Body of pancreas (tissue), 4 donors: Measurements from ENCODE around the gene ZNF689. TPM values are rescaled to one million over a fixed set of nuclear protein-coding genes. Genes with fewer than 3 reads are reported as not detected.

Source experiments
- ATAC-seq: fragments of 150-250 bp; one replicate; pipeline ENCODE4 v1.9.1; 2016
- DNase-seq, 4 donors: peaks; one replicate each; pipeline ENCODE4 v3.0.0-alpha.2; 2019
- H3K27ac ChIP-seq, 4 donors: fragments of 200-600 bp; sonication (generic); 1 replicate in 3 of 4; 2 replicates in 1 of 4; pipeline versions ENCODE4 v1.5.1 to v1.6.1; 2016 to 2019; ENCODE audit warnings: mild to moderate bottlenecking in 1 of 4, mixed read lengths in 1 of 4, moderate library complexity in 1 of 4
- H3K27me3 ChIP-seq, 2 donors: fragments of 200-600 bp; sonication (generic); one replicate each; pipeline ENCODE4 v1.6.0; 2016; ENCODE audit warnings: mild to moderate bottlenecking in 1 of 2
- H3K36me3 ChIP-seq, 2 donors: fragments of 200-600 bp; sonication (generic); replicated peaks in 1 of 2; 2 replicates each; pipeline ENCODE4 v1.5.1; 2016; ENCODE audit warnings: low read depth in 2 of 2; ENCODE audit not compliant: insufficient read depth in 1 of 2
- H3K4me1 ChIP-seq: fragments of 200-600 bp; sonication (generic); one replicate; pipeline ENCODE4 v1.6.0; 2016
- H3K4me3 ChIP-seq, 2 donors: fragments of 200-600 bp; sonication (generic); 1 replicate in 1 of 2; 2 replicates in 1 of 2; pipeline ENCODE4 v1.5.1; 2016 to 2019
- H3K9me3 ChIP-seq, 3 donors: fragments of 200-600 bp; sonication (generic); 1 replicate in 2 of 3; 2 replicates in 1 of 3; pipeline ENCODE4 v1.5.1; 2016
- CTCF ChIP-seq, 7 experiments: fragments of 450-650 bp in 4 of 7; fragments of 200-600 bp in 3 of 7; sonication (generic) in 3 of 7; IDR thresholded peaks; one replicate each; pipeline ENCODE4 v1.5.1; 2016 to 2019; ENCODE audit warnings: antibody characterized with exemption in 7 of 7
- POLR2A ChIP-seq, 3 donors: fragments of 450-650 bp; IDR thresholded peaks; one replicate each; pipeline ENCODE4 v1.6.1; 2016; ENCODE audit warnings: antibody characterized with exemption in 3 of 3, mild to moderate bottlenecking in 2 of 3
- WGBS, 2 donors: methylation state at CpG; one replicate each; pipeline ENCODE4 v1.1.5; 2017; 5-methylcytosine and 5-hydroxymethylcytosine counted together
- intact Hi-C: fragments of 100-400 bp; cut with DNase I; formaldehyde crosslinking; loops from one replicate; pipeline ENCODE4 v1.15.1; 2023
- small RNA-seq: library from RNA; depleted of rRNA; stranded (forward); fragments of <200 nt; gene quantifications from one replicate; pipeline ENCODE3, GENCODE V24; 2016
- total RNA-seq, 2 donors: library from RNA; depleted of rRNA; stranded (reverse); fragments of >200 nt; gene quantifications; one replicate each; pipeline ENCODE4 v1.1.0, GENCODE V29; 2016

The ZNF689 gene
- total RNA-seq, 2 donors from 2014 or later: 4.6 to 7.0 TPM

GRCh38 chr16:30555315-30556124 is 54.7 kb downstream of the ZNF689 start:
- H3K4me3 ChIP-seq: no peak overlapping the region
- 94 to 96% methylated on average over 15 to 61 of the region's 69 CpGs for WGBS, 2 donors

GRCh38 chr16:30554557-30555314 is 55.5 kb downstream of the ZNF689 start:
- DNase-seq (no peak), ATAC-seq (no peak)
- WGBS, 2 donors: 89 to 92% methylated on average over 3 to 18 of the region's 18 CpGs
- peaks cover 22% of the 10 kb centered on the region for H3K4me1 ChIP-seq
- no peak for TF ChIP-seq CTCF (IDR thresholded peaks at IDR 0.05)
- intact Hi-C loops: no loop called here
- H3K36me3 ChIP-seq: peaks cover 0 to 2% of the 10 kb centered on the region in 2 donors
- no peak overlapping the region for H3K4me3 ChIP-seq
- H3K27me3 ChIP-seq: no peaks in the 10 kb centered on the region
- H3K9me3 ChIP-seq: no peaks in the 10 kb centered on the region
- no peak overlapping the region for H3K27ac ChIP-seq

More at GRCh38 chr16:30555315-30556124, 54.7 kb downstream of the ZNF689 start:
- TF ChIP-seq CTCF (IDR thresholded peaks at IDR 0.05) (no peak), POLR2A (IDR thresholded peaks at IDR 0.05) (no peak)
- Histone ChIP-seq H3K9me3 (no peaks in the 10 kb centered on the region), H3K27ac (no peak overlapping the region), H3K4me1 (peaks cover 22% of the 10 kb centered on the region), H3K27me3 (no peaks in the 10 kb centered on the region), H3K36me3 (peaks cover 0 to 2% of the 10 kb centered on the region in 2 donors)
- intact Hi-C loops: no loop called here
- DNase-seq (no peak), ATAC-seq (no peak)

GRCh38 chr16:30553393-30553899 is 56.7 kb downstream of the ZNF689 start:
- intact Hi-C loops: no loop called here
- 92 to 100% methylated on average over 2 of the region's 2 CpGs for WGBS, 2 donors
- DNase-seq: no peak
- Histone ChIP-seq H3K9me3 (no peaks in the 10 kb centered on the region), H3K4me1 (peaks cover 17% of the 10 kb centered on the region), H3K27me3 (no peaks in the 10 kb centered on the region), H3K4me3 (no peak overlapping the region), H3K27ac (no peak overlapping the region), H3K36me3 (peaks cover 0 to 2% of the 10 kb centered on the region in 2 donors)
- ATAC-seq: no peak
- TF ChIP-seq CTCF (IDR thresholded peaks at IDR 0.05): no peak

- ATAC-seq (no peak), DNase-seq (no peak)
- H3K9me3 ChIP-seq: no peaks in the 10 kb centered on the region
- no peaks in the 10 kb centered on the region for H3K27me3 ChIP-seq
- no peak overlapping the region for H3K27ac ChIP-seq
- TF ChIP-seq POLR2A (IDR thresholded peaks at IDR 0.05): no peak
- no peak for TF ChIP-seq CTCF (IDR thresholded peaks at IDR 0.05)
- intact Hi-C loops: no loop called here
- peaks cover 0 to 2% of the 10 kb centered on the region in 2 donors for H3K36me3 ChIP-seq
- 89 to 90% methylated on average over 2 to 4 of the region's 4 CpGs for WGBS, 2 donors
- no peak overlapping the region for H3K4me3 ChIP-seq
- peaks cover 17% of the 10 kb centered on the region for H3K4me1 ChIP-seq
These were observed 57.2 kb downstream of the ZNF689 start for GRCh38 chr16:30552956-30553355.

Small RNAs within 50 kb of the gene (small RNA-seq; reads per million reads assigned to genes)
- gene AC093249.1 (not detected), gene AC093249.4 (not detected)

Other genes with a start within 250 kb of the ZNF689 start
- 10 to 100 TPM; 17.9 to 22.1 TPM for gene TBC1D10B, start 239.9 kb downstream of the ZNF689 start, total RNA-seq
- not detected for gene MYL11, start 235.6 kb downstream of the ZNF689 start, total RNA-seq
- gene SEPTIN1, start 227.8 kb downstream of the ZNF689 start, total RNA-seq: under 1 TPM; 0.26 to 0.33 TPM
- 10 to 100 TPM in 1 of 2 donors, 1 to 10 TPM in 1; 9.3 to 12.2 TPM for gene ZNF48, start 215.0 kb downstream of the ZNF689 start, total RNA-seq
- 10 to 100 TPM; 16.6 to 18.8 TPM for gene ZNF771, start 202.8 kb downstream of the ZNF689 start, total RNA-seq
- 10 to 100 TPM in 1 of 2 donors, 1 to 10 TPM in 1; 3.3 to 15.0 TPM for gene DCTPP1, start 180.4 kb downstream of the ZNF689 start, total RNA-seq
- gene SEPHS2, start 164.5 kb downstream of the ZNF689 start, total RNA-seq: 10 to 100 TPM; 28.0 to 29.6 TPM
- 1 to 10 TPM; 1.3 to 9.2 TPM for gene ITGAL, start 137.6 kb downstream of the ZNF689 start, total RNA-seq
- 10 to 100 TPM; 17.8 to 24.1 TPM for gene ZNF768, start 83.8 kb downstream of the ZNF689 start, total RNA-seq
- gene ZNF747, start 75.5 kb downstream of the ZNF689 start, total RNA-seq: 10 to 100 TPM; 10.2 to 11.4 TPM
- 10 to 100 TPM in 1 of 2 donors, 1 to 10 TPM in 1; 8.3 to 23.7 TPM for gene ZNF764, start 52.0 kb downstream of the ZNF689 start, total RNA-seq
- gene ZNF688, start 38.7 kb downstream of the ZNF689 start, total RNA-seq: 10 to 100 TPM; 19.2 to 27.4 TPM
- 10 to 100 TPM; 10.9 to 16.1 TPM for gene ZNF785, start 24.7 kb downstream of the ZNF689 start, total RNA-seq
- 10 to 100 TPM; 20.5 to 65.6 TPM for gene PRR14, start 40.6 kb upstream of the ZNF689 start, total RNA-seq
- 10 to 100 TPM; 20.8 to 76.8 TPM for gene FBRS, start 48.0 kb upstream of the ZNF689 start, total RNA-seq
- 10 to 100 TPM; 27.5 to 30.0 TPM for gene SRCAP, start 88.8 kb upstream of the ZNF689 start, total RNA-seq
- 10 to 100 TPM; 17.6 to 24.7 TPM for gene PHKG2, start 138.0 kb upstream of the ZNF689 start, total RNA-seq
- gene CFAP119, start 151.7 kb upstream of the ZNF689 start, total RNA-seq: 10 to 100 TPM in 1 of 2 donors, 1 to 10 TPM in 1; 1.6 to 28.0 TPM
- 10 to 100 TPM; 44.9 to 79.8 TPM for gene RNF40, start 151.9 kb upstream of the ZNF689 start, total RNA-seq
- gene ZNF629, start 176.8 kb upstream of the ZNF689 start, total RNA-seq: 1 to 10 TPM; 8.6 to 9.2 TPM